Large intestine (tissue), 12 donors: ENCODE data around the gene TLX3. TPM values are rescaled to one million over a fixed set of nuclear protein-coding genes. Genes with fewer than 3 reads are reported as not detected.

ENCODE experiments used
- DNase-seq, 2 donors: peaks; one replicate each; pipeline versions ENCODE4 v3.0.0 to v3.0.0-alpha.2; 2013
- H3K27ac ChIP-seq: one replicate; pipeline ENCODE4 v1.5.1; 2013; ENCODE audit warnings: low read length
- H3K27me3 ChIP-seq: 2 replicates; pipeline ENCODE4 v1.6.1; 2013; ENCODE audit warnings: low read length; ENCODE audit not compliant: control insufficient read depth, insufficient read depth
- H3K36me3 ChIP-seq: 2 replicates; pipeline ENCODE4 v1.6.1; 2013; ENCODE audit warnings: low read length; ENCODE audit not compliant: control insufficient read depth, insufficient read depth
- H3K4me1 ChIP-seq: one replicate; pipeline ENCODE4 v1.6.1; 2013; ENCODE audit warnings: low read length; ENCODE audit not compliant: control insufficient read depth, insufficient read depth
- H3K4me3 ChIP-seq: one replicate; pipeline ENCODE4 v1.5.1; 2013; ENCODE audit warnings: low read length
- H3K9me3 ChIP-seq: one replicate; pipeline ENCODE4 v1.6.1; 2013; ENCODE audit warnings: mild to moderate bottlenecking, low read depth, low read length, moderate library complexity; ENCODE audit not compliant: control insufficient read depth
- WGBS: methylation state at CpG from one replicate; pipeline ENCODE4 v1.1.5; 2013; ENCODE audit warnings: low lambda C conversion rate; ENCODE audit not compliant: insufficient coverage; 5-methylcytosine and 5-hydroxymethylcytosine counted together
- long read RNA-seq, 11 donors: transcript quantifications; one replicate each; lab custom pipeline, GENCODE V29; 2026
- polyA plus RNA-seq: library from polyadenylated mRNA; unstranded; fragments of 120-200 nt; gene quantifications from one replicate; pipeline ENCODE4 v1.2.1, GENCODE V29; 2013

TLX3 gene
- polyA plus RNA-seq = not detected
- long read RNA-seq, donor 1 = 0 reads
- long read RNA-seq, donor 2 = 0 reads
- long read RNA-seq, donor 3 = 0 reads
- long read RNA-seq, donor 4 = 0 reads
- long read RNA-seq, donor 5 = 0 reads
- long read RNA-seq, donor 6 = 0 reads
- long read RNA-seq, donor 7 = 0 reads
- long read RNA-seq, donor 8 = 0 reads
- long read RNA-seq, donor 9 = 0 reads
- long read RNA-seq, donor 10 = 0 reads
- long read RNA-seq, donor 11 = 0 reads

GRCh38 chr5:171308453-171309275, at the start of gene TLX3:
Gene TLX3, plus strand, starts transcription at chr5:171309248. Its CDS starts 118 bp downstream, at chr5:171309366.
- no peak for DNase-seq
- Histone ChIP-seq H3K36me3 (no peaks in the 10 kb centered on the region), H3K4me3 (no peak within 1 kb of the TSS), H3K27me3 (peaks cover 99% of the 10 kb centered on the region), H3K27ac (no peak within 1 kb of the TSS), H3K4me1 (peaks cover 8% of the 10 kb centered on the region), H3K9me3 (peaks cover 18% of the 10 kb centered on the region)
- WGBS = no CpG with 5 or more reads among the region's 73 CpGs

- H3K36me3 ChIP-seq = no peaks in the 10 kb centered on the region
- no CpG with 5 or more reads among the region's 1 CpG for WGBS
- DNase-seq = no peak
Observed at GRCh38 chr5:171261361-171261760, 47.7 kb upstream of the TLX3 start.

GRCh38 chr5:171261904-171262303, 47.1 kb upstream of the TLX3 start:
- no peak for DNase-seq
- WGBS = no CpG with 5 or more reads among the region's 4 CpGs
- Histone ChIP-seq H3K36me3 (no peaks in the 10 kb centered on the region), H3K27ac (no peak overlapping the region), H3K27me3 (no peaks in the 10 kb centered on the region), H3K4me1 (no peaks in the 10 kb centered on the region), H3K9me3 (no peaks in the 10 kb centered on the region), H3K4me3 (no peak overlapping the region)

More at GRCh38 chr5:171261361-171261760, 47.7 kb upstream of the TLX3 start:
- Histone ChIP-seq H3K27ac (no peak overlapping the region), H3K27me3 (no peaks in the 10 kb centered on the region), H3K4me1 (no peaks in the 10 kb centered on the region), H3K9me3 (no peaks in the 10 kb centered on the region), H3K4me3 (no peak overlapping the region)

GRCh38 chr5:171263181-171263580, 45.9 kb upstream of the TLX3 start:
- no peak for DNase-seq
- Histone ChIP-seq H3K4me3 (no peak overlapping the region), H3K36me3 (no peaks in the 10 kb centered on the region), H3K27ac (no peak overlapping the region), H3K27me3 (no peaks in the 10 kb centered on the region), H3K4me1 (no peaks in the 10 kb centered on the region), H3K9me3 (no peaks in the 10 kb centered on the region)

- Histone ChIP-seq H3K4me1 (no peaks in the 10 kb centered on the region), H3K9me3 (no peaks in the 10 kb centered on the region), H3K27me3 (no peaks in the 10 kb centered on the region), H3K27ac (no peak overlapping the region), H3K36me3 (no peaks in the 10 kb centered on the region), H3K4me3 (no peak overlapping the region)
- DNase-seq = no peak
- WGBS = 100% methylated on average over 1 of the region's 2 CpGs
Observed at GRCh38 chr5:171264843-171265242, 44.2 kb upstream of the TLX3 start.

- Histone ChIP-seq H3K9me3 (no peaks in the 10 kb centered on the region), H3K4me3 (no peak overlapping the region), H3K27ac (no peak overlapping the region), H3K27me3 (no peaks in the 10 kb centered on the region), H3K36me3 (no peaks in the 10 kb centered on the region), H3K4me1 (no peaks in the 10 kb centered on the region)
- WGBS = 76% methylated on average over 3 of the region's 7 CpGs
- DNase-seq = no peak
Observed at GRCh38 chr5:171268700-171269620, 40.1 kb upstream of the TLX3 start.

GRCh38 chr5:171269717-171270116, 39.3 kb upstream of the TLX3 start:
- no peaks in the 10 kb centered on the region for H3K9me3 ChIP-seq
- H3K4me3 ChIP-seq = no peak overlapping the region
- no peak for DNase-seq
- no peaks in the 10 kb centered on the region for H3K4me1 ChIP-seq
- H3K27me3 ChIP-seq = no peaks in the 10 kb centered on the region
- no CpG with 5 or more reads among the region's 2 CpGs for WGBS
- H3K36me3 ChIP-seq = no peaks in the 10 kb centered on the region
- H3K27ac ChIP-seq = no peak overlapping the region

- no peaks in the 10 kb centered on the region for H3K27me3 ChIP-seq
- H3K4me3 ChIP-seq = no peak overlapping the region
- no peaks in the 10 kb centered on the region for H3K4me1 ChIP-seq
- whole genome bisulfite sequencing = 100% methylated on average over 1 of the region's 3 CpGs
- no peaks in the 10 kb centered on the region for H3K36me3 ChIP-seq
- H3K9me3 ChIP-seq = no peaks in the 10 kb centered on the region
- DNase-seq = no peak
- no peak overlapping the region for H3K27ac ChIP-seq
Observed at GRCh38 chr5:171270136-171270535, 38.9 kb upstream of the TLX3 start.

GRCh38 chr5:171271798-171272197, 37.2 kb upstream of the TLX3 start:
- Histone ChIP-seq H3K27ac (no peak overlapping the region), H3K36me3 (no peaks in the 10 kb centered on the region), H3K9me3 (no peaks in the 10 kb centered on the region), H3K4me1 (no peaks in the 10 kb centered on the region), H3K4me3 (no peak overlapping the region), H3K27me3 (no peaks in the 10 kb centered on the region)
- WGBS = 100% methylated on average over 1 of the region's 3 CpGs
- no peak for DNase-seq
